Measurements from ENCODE around the gene B2M.

- TF ChIP-seq POLR2A (IDR thresholded peaks at IDR 0.05; ENCODE audit: low read length) (no peak), GATA1 (IDR thresholded peaks at IDR 0.05; ENCODE audit: low read depth, low read length) (no peak)
These were observed 49.7 kb upstream of the B2M start for GRCh38 chr15:44661576-44661975.

Data from erythroblast (primary cell).